ES-I3 (cell line): Measurements from ENCODE around the gene NKD1.

Experiments
- H3K36me3 ChIP-seq: 2 replicates; pipeline ENCODE4 v1.6.1; 2013; ENCODE audit warnings: mild to moderate bottlenecking, low read length, control low read depth, moderate library complexity; ENCODE audit not compliant: insufficient read depth
- H3K4me1 ChIP-seq: 2 replicates; pipeline ENCODE4 v1.6.1; 2013; ENCODE audit warnings: mild to moderate bottlenecking, control low read depth, low read length; ENCODE audit not compliant: insufficient read depth
- H3K9ac ChIP-seq: 2 replicates; pipeline ENCODE4 v1.6.1; 2013; ENCODE audit warnings: low read depth, mild to moderate bottlenecking, low read length, moderate library complexity
- H3K9me3 ChIP-seq: 2 replicates; pipeline ENCODE4 v1.6.1; 2013; ENCODE audit warnings: mild to moderate bottlenecking, low read length, moderate library complexity; ENCODE audit not compliant: control insufficient read depth, insufficient read depth

Gene NKD1

GRCh38 chr16:50670476-50670875 lies 122.3 kb downstream of the NKD1 start:
- no peak overlapping the region for H3K9ac ChIP-seq
- H3K9me3 ChIP-seq: peaks cover 6% of the 10 kb centered on the region; the same call in 1 of the 2 replicates
- H3K36me3 ChIP-seq: no peaks in the 10 kb centered on the region
- H3K4me1 ChIP-seq: no peaks in the 10 kb centered on the region

DNA sequence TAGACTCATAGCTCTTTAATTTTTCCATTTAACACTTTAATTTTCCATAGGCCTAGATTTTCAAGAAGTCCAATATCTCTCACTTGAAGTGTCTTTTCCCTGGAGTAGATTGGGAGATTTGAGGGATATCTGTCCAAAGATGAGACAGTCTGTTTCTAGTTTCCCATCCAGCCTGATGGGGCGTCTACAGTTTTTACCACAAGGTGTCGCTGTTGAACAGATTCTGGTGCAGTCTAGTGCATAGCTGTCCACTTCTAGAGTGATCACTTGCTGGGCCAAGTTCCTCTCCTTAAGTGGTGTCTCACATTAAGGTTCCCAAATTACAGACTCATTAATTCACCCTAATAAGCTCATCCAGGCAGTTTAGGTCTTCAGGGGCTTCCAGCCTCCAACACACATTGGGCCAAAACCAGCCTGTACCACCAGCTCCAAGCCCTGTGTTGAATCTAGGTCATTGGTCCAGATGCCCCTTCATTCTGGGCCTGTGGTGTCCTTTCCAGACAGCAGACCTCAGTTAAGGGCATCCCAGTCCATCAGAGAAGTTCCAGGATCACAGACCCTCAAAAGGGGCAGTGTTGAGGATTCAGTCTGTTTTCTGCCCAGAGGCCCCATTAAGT lies 123.6 kb downstream of the NKD1 start:
- H3K36me3 ChIP-seq: no peaks in the 10 kb centered on the region

DNA sequence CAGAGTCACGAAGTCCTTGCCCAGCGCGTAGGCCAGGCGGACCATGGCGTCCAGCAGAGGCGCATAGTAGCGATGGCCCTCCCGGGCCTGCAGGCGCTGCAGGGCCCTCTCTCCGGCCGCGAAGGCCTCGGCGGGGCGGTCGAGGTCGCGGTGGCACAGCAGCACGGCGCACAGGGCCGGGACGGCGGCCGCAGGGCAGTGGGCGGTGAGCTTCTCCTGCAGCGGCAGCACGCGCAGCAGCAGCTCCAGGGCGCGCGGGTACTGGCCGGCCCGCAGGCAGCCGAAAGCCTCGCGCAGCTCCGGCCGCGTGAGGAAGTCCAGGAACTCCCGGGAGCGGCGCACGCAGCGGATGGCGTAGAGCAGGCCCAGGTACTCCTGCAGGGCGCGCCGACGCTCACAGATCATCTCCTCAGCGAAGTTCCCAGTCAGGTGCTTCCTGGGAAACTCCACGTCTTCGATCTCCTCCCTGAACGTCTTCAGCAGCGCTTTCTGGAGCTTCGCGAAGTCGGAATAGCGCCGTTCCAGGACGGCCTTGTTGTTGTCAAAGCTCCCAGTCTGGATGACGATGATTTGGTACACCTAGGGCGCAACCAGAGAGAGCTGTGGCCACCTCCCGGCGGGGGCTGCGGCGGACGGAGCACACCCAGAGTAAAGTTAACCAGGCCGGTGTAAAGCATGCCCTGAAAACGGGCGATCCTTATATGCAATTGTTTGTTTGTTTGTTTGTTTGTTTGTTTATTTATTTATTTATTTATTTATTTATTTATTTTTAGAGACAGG lies 125.5 kb downstream of the NKD1 start:
- no peaks in the 10 kb centered on the region for H3K4me1 ChIP-seq
- H3K9ac ChIP-seq: no peak overlapping the region
- no peaks in the 10 kb centered on the region for H3K36me3 ChIP-seq

More for the DNA sequence above, 123.6 kb downstream of the NKD1 start:
- peaks cover 6% of the 10 kb centered on the region; the same call in 1 of the 2 replicates for H3K9me3 ChIP-seq
- H3K9ac ChIP-seq: no peak overlapping the region
- H3K4me1 ChIP-seq: no peaks in the 10 kb centered on the region

DNA sequence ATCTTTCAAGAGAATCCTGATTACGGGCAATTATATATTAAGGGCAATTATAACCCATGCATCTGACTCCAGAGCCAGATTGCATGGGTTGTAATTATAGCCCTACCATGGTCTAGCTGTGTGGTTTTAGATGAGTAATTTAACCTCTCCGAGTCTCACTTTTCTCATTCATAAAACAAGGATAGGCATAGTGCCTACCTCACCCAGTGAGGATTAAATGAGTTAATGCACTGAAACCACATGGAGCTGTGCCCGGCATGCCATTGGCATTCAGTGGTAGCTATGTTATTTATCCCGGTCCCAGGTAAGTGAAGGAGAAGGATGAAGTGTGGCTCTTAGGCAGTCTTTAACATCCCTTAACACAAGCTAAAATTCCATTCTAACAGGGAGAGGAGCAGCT lies 126.6 kb downstream of the NKD1 start:
- Histone ChIP-seq H3K9me3 (peaks cover 6% of the 10 kb centered on the region; the same call in 1 of the 2 replicates), H3K9ac (no peak overlapping the region), H3K36me3 (no peaks in the 10 kb centered on the region), H3K4me1 (no peaks in the 10 kb centered on the region)

More for the DNA sequence above, 125.5 kb downstream of the NKD1 start:
- peaks cover 6% of the 10 kb centered on the region; the same call in 1 of the 2 replicates for H3K9me3 ChIP-seq

DNA sequence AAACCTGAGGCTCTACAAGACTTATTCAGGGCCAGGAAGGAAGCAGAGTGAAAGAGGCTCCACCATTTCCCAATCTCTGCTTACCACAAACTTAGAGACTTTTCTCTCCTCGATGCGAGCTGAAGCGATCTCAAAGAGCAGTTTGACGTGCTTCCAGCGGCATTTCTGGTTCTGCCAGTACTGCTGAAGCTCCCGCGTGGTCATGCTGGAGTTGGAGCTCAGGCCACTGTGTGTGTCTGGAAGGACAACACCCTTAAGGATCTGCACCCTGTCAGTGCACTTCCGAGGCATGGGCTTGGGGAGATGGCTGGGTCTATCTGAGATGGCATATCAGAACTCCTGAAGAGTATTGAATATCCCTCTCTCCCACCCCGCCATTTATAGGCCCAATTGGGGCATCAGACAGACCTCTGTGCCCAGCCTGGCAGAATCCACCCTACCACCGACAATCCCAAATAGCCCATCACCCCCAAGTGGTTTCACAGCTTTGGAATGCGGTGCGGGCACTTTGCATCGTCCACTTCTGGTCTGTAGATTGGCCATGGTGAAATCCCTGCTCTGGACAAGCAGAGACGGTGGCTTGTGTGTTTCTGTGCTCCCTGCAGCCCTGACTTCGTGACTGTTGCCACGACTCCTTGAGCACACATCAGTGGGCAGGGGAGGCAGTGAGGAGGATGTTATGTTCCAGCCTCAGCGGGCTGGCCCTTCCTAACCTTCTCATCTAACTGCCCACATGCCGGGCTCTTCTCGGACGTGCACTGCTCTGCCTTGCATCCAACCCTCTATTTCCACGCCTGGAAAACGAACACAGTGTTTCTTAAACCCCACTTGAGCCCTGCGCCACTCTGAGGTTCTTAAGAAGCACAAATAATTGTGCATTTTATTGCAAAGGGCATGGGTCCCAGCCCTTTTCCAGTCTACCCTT lies 127.8 kb downstream of the NKD1 start:
- no peaks in the 10 kb centered on the region for H3K4me1 ChIP-seq
- H3K9ac ChIP-seq: no peak overlapping the region
- no peaks in the 10 kb centered on the region for H3K36me3 ChIP-seq
- peaks cover 6% of the 10 kb centered on the region; the same call in 1 of the 2 replicates for H3K9me3 ChIP-seq

GRCh38 chr16:50676684-50677225 lies 128.6 kb downstream of the NKD1 start:
- Histone ChIP-seq H3K4me1 (no peaks in the 10 kb centered on the region), H3K9ac (no peak overlapping the region), H3K36me3 (no peaks in the 10 kb centered on the region), H3K9me3 (peaks cover 6% of the 10 kb centered on the region; the same call in 1 of the 2 replicates)

- no peaks in the 10 kb centered on the region; the same call in 1 of the 2 replicates for H3K9me3 ChIP-seq
Observed at GRCh38 chr16:50677351-50677750, 129.2 kb downstream of the NKD1 start.

DNA sequence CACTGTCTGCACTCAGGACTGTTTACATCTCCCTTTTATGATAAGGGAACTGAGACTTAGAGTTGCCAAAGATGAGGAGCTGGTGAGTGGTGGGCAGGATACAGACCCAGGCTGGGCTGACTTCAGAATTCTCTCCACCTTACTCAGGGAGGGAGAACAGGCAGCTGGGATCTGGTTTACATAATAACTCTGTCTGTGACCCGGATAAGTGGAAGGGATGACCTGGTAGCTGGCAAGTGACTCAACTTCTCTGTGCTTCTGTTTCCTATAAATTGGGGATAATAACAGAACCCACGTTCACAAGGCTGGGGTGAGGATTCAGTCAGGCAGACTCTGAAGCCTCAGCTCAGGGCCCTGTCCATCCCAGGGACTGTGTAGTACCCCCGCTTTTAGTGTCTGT lies 130.3 kb downstream of the NKD1 start:
- Histone ChIP-seq H3K4me1 (no peaks in the 10 kb centered on the region), H3K36me3 (no peaks in the 10 kb centered on the region), H3K9me3 (no peaks in the 10 kb centered on the region), H3K9ac (no peak overlapping the region)

More at GRCh38 chr16:50677351-50677750, 129.2 kb downstream of the NKD1 start:
- H3K36me3 ChIP-seq: no peaks in the 10 kb centered on the region
- H3K9ac ChIP-seq: no peak overlapping the region
- H3K4me1 ChIP-seq: no peaks in the 10 kb centered on the region

- Histone ChIP-seq H3K9ac (no peak overlapping the region), H3K36me3 (no peaks in the 10 kb centered on the region), H3K4me1 (no peaks in the 10 kb centered on the region), H3K9me3 (no peaks in the 10 kb centered on the region)
Observed at GRCh38 chr16:50679266-50679665, 131.1 kb downstream of the NKD1 start.

GRCh38 chr16:50679676-50680555 lies 131.7 kb downstream of the NKD1 start:
- no peaks in the 10 kb centered on the region for H3K9me3 ChIP-seq
- no peak overlapping the region for H3K9ac ChIP-seq
- no peaks in the 10 kb centered on the region for H3K36me3 ChIP-seq
- no peaks in the 10 kb centered on the region for H3K4me1 ChIP-seq

- Histone ChIP-seq H3K4me1 (no peaks in the 10 kb centered on the region), H3K9me3 (no peaks in the 10 kb centered on the region), H3K9ac (no peak overlapping the region), H3K36me3 (no peaks in the 10 kb centered on the region)
Observed at GRCh38 chr16:50680556-50680893, 132.3 kb downstream of the NKD1 start.

DNA sequence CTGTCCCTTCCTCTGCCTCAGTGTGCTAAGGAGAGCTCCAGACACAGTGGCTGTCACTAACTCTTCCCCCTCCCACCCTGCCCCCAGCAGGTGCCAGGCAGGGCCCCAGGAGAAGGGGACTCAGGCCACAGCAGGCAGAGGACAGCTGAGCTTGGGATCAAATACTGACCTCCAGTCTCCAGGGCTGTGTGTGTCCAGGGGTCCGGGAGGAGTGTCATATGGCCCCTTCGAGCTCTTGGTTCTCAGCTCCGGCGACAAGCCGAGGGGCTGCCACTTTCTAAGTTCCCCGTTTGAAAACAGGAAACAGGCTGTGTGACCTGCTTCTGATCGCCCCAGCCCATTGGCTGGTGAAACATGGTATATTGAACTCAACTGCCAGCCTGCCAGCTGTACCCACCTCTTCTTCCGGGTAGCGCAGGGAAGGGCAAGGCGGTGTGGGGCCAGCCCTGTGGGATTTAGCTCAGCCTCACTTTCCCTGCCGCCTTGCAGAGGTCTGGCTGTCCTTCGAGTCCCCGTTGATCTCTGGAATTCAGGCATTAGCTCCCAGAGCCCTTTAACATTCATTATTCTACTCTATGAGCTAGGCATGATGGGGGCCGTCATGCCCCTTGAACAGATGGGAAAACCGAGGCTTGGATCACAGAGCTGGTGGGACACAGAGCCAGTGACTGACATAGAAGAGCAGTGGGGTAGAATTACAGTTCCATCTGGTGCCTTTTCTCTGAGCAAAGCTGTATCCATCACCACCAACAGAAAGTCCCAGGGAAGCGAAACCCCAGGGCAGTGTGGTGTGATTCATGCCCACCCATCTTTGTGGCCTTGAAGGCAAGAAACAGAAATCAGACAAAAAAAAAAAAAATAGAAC lies 133.1 kb downstream of the NKD1 start, which contains the start of gene SNX20:
Gene SNX20 (minus strand): TSS at position 292 of the 865 bp plus-strand sequence. CDS start 3,786 bp downstream, outside the sequence.
- Histone ChIP-seq H3K9me3 (no peaks in the 10 kb centered on the region), H3K4me1 (no peaks in the 10 kb centered on the region), H3K9ac (no peak within 1 kb of the TSS), H3K36me3 (no peaks in the 10 kb centered on the region)
